ENCODE measurements around the gene ATRX.
"Not testable (repeated sequence)": the region's sequence is repeated elsewhere in the genome, so short reads cannot be mapped to it uniquely, and the experiment has no call there.

DNA sequence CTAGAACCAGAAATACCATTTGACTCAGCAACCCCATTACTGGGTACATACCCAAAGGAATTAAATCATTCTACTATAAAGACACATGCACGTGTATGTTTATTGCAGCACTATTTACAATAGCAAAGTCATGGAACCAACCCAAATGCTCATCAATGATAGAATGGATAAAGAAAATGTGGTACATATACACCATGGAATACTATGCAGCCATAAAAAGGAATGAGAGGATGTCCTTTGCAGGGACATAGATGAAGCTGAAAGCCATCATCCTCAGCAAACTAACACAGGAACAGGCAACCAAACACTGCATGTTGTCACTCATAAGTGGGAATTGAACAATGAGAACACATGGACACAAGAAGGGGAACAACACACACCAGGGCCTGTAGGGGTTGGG lies 285.9 kb downstream of the ATRX start:
- TF ChIP-seq POLR2A (IDR thresholded peaks at IDR 0.05): not testable (repeated sequence)
- TF ChIP-seq, protein P1, sequence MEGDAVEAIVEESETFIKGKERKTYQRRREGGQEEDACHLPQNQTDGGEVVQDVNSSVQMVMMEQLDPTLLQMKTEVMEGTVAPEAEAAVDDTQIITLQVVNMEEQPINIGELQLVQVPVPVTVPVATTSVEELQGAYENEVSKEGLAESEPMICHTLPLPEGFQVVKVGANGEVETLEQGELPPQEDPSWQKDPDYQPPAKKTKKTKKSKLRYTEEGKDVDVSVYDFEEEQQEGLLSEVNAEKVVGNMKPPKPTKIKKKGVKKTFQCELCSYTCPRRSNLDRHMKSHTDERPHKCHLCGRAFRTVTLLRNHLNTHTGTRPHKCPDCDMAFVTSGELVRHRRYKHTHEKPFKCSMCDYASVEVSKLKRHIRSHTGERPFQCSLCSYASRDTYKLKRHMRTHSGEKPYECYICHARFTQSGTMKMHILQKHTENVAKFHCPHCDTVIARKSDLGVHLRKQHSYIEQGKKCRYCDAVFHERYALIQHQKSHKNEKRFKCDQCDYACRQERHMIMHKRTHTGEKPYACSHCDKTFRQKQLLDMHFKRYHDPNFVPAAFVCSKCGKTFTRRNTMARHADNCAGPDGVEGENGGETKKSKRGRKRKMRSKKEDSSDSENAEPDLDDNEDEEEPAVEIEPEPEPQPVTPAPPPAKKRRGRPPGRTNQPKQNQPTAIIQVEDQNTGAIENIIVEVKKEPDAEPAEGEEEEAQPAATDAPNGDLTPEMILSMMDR (IDR thresholded peaks at IDR 0.05 in 4 of 5, conservative IDR thresholded peaks at IDR 0.05 in 1 of 5): not testable (repeated sequence)

All from gastrocnemius medialis (tissue), 4 donors.